Adrenal gland (tissue), 5 donors: ENCODE measurements around the gene METTL1.

Experiments
- POLR2A ChIP-seq, 2 donors: fragments of 450-650 bp; IDR thresholded peaks; one replicate each; pipeline ENCODE4 v1.6.1; 2017; ENCODE audit warnings: antibody characterized with exemption in 2 of 2, mild to moderate bottlenecking in 2 of 2, moderate library complexity in 1 of 2
- TF ChIP-seq, protein P1 (sequence below), 6 experiments: fragments of 450-650 bp in 4 of 6; fragments of 200-600 bp in 2 of 6; sonication (generic) in 1 of 6; IDR thresholded peaks; 1 replicate in 5 of 6; 2 replicates in 1 of 6; pipeline versions ENCODE4 v1.5.1 to v1.8.0; 2016 to 2021; ENCODE audit warnings: antibody characterized with exemption in 6 of 6, mild to moderate bottlenecking in 2 of 6, moderate library complexity in 1 of 6
- donor health status: DM: no; HTN: no; CAD: no.

DNA sequence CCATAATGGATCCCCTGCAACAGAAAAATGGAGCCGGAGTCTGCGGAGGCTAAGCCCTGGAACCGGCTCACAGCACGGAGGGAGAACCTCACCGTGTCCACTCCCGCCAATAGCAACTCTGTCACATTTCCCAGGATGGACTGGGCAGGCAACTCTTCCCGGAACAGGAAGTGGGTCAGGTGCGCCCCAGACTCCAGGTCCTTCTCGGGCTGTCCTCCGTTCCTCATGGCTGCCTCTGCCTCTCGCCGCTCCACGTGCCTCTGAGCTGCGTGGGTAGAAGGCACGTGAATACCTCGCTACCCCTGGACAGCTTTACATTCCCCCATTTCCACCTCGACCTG lies 7.3 kb downstream of the METTL1 start:
- TF ChIP-seq, protein P1, sequence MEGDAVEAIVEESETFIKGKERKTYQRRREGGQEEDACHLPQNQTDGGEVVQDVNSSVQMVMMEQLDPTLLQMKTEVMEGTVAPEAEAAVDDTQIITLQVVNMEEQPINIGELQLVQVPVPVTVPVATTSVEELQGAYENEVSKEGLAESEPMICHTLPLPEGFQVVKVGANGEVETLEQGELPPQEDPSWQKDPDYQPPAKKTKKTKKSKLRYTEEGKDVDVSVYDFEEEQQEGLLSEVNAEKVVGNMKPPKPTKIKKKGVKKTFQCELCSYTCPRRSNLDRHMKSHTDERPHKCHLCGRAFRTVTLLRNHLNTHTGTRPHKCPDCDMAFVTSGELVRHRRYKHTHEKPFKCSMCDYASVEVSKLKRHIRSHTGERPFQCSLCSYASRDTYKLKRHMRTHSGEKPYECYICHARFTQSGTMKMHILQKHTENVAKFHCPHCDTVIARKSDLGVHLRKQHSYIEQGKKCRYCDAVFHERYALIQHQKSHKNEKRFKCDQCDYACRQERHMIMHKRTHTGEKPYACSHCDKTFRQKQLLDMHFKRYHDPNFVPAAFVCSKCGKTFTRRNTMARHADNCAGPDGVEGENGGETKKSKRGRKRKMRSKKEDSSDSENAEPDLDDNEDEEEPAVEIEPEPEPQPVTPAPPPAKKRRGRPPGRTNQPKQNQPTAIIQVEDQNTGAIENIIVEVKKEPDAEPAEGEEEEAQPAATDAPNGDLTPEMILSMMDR (IDR thresholded peaks at IDR 0.05), result no peak
- TF ChIP-seq POLR2A (IDR thresholded peaks at IDR 0.05), result no peak
